ENCODE measurements around the gene GTSE1. TPM values are rescaled to one million over a fixed set of nuclear protein-coding genes. Genes with fewer than 3 reads are reported as not detected.

Gene GTSE1
- polyA plus RNA-seq, 10 donors: 6.5 to 15.4 (median 9.0) TPM

DNA sequence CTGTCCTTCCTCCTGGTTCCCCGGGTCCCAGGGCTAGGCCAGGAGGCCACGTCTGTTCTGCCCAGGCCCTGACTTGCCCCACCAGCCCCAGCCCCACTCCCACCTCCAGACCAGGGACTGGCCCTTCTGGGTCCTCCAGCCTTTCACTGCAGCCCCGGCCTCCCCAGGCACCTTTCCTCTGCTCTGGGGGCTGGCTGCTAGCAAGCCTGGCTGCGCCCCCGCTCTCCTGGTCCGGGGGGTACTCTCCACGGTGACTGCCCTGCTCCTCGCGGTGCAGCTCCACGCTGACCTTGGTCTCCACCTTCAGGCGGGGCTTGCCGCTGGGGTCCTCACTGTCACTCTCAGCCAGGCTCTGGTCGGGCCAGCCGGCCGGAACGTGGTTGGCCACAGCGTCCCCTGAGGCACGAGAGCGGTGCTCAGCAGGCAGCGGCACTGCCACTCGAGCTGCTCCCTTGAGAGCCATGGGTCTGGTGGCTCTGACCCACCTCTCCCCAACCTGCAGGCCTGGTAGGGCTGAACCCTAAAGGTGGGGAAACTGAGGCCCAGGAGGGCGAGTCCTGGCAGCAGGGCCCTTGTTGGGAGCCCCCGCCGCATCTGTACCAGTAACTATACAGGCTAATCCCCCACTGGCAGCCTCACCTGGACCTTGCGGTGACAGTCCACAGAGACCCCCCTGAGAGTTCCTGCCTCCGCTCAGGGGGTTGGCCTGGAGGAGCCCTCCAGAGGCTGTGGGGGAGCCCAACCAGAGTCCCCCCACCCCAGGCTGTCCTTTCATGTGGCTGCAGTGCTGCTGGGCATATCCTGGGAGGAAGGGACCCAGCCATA lies 67.9 kb downstream of the GTSE1 start:
- no peak for DNase-seq

DNA sequence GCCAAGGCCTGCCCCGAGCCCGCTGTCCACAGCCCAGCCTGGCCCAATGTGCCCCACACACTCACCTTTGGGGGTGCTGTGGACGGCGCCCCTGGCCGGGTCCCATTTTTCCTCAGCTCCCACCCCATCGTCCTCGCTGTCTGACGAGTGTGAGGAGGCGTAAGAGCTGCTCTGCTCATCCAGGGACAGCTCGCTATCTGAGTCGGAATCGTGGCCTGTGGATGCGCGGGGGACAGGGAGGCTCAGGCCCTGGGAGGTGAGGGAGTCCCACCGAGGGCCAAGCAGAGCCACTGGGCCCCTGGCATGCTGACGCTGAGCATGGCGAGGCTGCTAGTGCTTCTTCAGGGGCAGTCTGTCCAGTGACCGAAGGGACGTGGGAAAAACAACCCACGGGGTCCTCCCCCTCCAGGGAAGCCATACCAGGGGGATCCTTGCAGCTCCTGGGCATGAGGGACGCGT lies 68.5 kb downstream of the GTSE1 start:
- no peak for DNase-seq

DNA sequence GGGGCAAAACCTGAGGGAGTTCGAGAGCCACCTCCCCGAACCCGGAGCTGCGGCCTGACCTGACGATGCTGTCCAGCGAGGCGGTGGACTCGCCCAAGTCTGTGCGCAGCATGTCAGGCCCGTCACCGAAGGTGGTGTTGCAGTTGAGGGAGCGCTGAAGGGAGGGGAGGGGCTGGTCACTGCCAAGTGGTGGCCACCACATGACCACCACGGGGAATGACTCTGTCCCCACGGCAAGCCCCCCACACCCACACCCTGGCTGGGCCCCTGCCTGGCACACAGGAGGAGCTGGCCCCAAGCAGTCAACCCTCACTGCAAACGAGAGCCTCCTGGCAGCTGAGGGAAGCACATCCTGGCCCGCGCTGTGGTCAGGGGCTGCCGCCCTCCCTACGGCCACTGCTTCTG lies 69.7 kb downstream of the GTSE1 start:
- DNase-seq: no peak

DNA sequence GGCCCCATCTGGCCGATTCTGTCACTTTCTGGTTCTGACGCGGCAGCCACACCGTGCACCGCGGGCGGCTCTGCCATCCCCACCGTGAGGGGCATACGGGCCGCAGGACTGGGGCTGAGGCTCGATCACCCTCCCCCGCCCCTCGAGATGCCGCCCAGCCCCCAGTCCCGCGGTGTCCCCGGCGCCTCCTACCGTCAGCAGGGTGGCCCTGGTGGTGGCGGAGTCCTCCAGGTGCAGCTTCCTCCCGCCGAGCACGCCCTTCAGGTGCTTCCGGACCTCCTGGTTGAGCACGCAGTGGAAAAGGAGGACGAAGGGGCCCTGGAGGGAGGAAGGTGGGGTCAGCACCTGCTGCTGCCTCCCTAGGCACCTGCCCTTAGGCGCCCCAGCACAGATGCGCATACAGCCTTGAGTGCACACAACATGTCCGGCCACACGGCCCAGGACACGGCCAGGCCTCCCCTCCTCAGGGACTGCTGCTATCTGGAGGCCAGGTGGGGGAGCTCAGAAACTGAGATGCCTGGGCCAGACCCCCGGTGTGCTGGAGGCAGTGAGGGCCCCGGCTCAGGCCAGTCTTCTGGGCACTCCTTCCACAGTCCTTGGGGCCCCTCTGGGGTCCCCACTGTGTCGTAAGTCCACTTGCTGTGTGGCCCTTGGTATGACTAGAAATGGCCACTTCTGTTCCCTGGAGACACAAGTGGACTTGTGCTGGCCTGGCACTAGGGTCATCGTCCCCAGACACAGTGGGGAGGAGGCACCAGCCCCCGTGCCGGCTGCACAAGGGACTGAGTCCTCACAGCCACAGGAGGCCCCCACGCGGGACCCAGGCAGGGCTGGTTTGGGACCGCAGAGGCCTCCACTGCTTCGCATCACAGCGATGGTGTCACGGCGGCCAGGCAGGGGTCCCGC lies 70.4 kb downstream of the GTSE1 start:
- DNase-seq: no peak

DNA sequence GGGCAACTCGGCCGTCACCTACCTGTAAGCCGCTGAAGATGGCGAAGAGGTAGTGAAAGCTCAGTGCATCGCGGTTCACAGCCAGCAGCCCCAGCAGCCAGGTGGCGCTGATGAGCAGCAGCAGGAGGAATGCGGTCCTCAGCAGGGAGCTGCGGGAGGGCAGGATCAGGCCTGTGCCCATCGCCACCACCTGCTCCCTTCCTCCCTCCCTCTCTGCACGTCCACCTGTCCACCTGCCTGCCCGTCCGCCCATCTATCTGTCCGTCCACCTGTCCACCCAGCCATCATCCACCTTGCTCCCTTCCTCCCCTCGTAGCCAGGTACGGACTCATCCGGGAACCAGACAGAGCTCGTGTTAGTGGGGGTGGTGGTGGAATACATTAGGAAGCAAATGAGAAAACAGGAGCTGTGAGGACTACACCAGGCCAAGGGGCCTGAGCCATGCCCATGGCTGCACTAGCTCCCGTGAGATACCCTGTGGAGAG lies 71.1 kb downstream of the GTSE1 start:
- peak in 2 of 3 donors; percentile 36 to 52 for DNase-seq

DNA sequence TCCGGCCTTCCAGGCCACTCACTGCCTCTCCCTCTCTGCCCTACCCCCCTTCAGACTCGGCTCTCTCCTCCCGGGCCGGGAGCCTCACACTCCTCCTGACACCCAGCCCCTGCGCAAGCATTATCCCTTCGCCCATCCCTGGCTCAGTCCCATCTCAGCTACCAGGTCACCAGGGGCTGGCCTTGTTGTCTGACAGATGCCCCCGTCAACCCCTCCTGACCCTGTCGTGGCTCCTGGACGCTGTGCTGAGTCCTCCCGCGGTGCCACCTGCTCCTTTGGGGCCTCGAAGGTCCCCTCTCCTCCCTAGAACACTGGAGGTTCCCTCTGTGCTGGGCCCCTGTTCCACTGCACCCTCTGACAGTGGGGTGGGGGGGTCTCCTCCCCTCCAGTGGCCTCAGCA lies 71.8 kb downstream of the GTSE1 start:
- no peak for DNase-seq

DNA sequence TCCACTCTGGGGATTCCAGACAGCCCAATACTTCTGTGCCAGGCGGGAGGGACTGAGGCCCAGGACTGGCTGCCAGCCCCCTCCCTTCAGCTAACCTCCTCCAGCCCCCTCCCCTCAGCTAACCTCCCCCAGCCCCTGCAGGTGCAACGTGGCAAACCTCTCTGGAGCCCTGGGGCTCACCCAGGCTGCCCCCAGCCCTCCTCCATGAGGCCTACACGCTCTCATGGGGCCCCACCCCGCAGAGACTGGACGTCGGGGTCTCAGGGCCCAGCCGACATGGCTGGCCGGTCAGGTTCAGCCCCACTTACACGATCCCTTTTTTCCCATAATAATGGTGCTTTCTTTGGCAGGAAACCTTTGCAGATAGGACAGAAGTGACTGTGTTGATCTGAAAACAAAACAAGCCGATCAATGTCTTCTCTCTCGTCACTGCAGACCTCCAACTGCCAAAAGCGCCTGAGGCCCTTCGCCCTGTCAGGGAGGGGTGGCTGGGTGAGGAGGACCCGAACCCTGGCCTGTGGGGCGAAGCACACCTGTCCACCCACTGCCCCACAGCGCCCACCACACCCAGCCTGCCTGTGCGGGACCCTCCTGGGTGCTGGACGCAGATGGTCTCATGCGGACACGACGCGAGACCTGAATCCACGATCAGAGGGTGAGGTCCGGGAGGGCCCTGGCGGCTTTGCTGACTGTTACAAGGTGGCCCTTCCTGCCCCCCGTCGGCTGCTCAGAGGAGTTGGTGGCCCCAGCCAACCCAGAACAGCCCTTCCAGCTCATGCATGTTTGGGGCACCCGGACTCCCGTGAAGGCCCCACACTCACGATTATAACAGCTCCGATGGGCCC lies 72.4 kb downstream of the GTSE1 start:
- DNase-seq: no peak

DNA sequence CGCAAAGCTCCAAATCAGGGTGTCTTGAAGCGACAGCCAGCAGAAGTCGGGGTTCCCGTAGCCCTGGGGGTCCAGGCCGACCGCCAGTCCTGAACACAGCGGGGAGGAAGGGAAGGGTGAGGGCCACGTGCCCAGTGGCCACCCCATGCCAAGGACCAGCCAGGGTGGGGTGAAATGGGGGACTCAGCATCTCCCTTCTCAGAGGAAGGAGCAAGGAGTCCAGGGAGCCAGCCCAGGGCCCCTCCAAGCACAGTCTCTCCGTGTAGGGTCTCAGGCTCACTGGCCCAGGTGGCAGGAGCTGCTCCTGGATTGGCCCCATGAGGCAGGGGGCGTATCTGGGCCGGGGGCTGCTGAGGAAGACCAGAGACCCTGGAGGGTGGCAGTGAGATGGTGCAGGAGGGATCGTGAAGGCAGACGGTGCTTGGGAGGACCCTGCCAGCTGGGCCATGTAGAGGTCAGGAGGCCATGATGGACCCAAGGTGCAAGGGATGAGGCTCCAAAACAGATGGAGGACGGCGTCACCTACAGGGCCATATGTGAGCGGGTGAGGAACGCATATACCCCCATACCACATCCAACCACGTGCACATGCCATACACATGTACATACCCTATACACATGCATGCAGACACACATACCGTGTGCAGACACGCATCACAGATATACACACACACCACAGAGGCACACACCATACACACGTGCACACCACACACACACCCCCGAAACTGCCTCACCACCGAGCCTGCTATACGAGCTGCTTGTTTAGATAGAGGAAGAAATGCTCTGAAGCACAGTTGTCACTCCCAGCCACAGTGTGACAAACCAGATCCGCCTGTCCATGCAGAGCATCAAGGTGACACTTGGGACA lies 73.3 kb downstream of the GTSE1 start:
- DNase-seq: no peak

DNA sequence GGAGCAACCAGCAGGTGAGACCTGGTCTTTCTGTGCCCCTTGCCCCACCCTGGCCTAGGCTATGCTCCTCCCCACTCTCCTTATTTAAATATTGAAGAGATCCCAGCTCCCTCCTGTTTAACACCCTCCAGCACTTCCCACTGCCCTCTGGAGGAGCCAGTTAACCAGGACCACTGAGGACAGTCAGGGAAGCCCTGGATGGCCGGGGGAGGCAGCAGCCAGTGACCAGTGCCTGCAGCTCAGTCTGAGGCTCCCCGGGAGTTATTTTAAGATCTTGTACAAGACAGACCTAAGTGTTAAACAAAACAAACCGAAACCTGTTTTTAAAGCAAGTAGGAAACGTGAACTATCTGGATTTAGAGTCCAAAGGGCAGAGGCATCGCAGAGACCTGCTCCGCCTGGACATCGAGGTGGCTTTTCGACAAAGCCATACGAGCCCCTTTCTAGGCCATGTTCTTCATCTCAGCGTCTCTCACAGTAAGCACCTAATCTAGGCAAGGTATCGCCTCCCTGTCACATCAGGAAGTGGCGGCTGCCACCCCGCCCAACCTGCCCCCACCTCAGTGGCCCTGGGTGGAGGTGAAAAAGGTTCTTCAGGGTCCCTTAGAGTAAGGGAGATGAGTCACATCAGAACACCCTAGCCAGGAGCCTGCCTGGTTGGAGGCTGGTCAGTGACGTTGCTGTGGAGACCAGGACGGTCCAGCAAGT lies 74.1 kb downstream of the GTSE1 start:
- no peak for DNase-seq

DNA sequence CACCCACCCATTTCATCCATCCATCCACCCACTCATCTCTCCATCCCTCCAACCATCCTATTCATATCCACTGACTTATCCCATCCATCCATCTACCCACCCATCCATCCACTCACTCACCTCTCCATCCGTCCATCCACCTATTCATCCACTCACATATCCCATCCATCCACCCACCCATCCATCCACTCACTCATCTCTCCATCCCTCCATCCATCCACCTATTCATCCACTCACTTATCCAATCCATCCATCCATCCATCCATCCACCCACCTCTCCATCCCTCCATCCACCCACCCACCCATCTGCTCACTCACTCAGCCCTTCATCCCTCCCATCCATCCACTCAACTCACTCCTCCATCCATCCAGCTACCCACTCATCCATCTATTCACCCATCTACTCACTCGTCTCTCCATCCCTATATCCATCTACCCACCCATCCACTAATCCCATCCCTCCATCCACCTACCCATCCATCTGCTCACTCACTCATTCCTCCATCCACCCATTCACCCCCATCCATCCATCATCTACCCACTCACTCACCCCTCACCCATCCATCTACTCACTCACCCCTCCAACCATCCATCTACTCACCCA lies 75.1 kb downstream of the GTSE1 start:
- no peak for DNase-seq

DNA sequence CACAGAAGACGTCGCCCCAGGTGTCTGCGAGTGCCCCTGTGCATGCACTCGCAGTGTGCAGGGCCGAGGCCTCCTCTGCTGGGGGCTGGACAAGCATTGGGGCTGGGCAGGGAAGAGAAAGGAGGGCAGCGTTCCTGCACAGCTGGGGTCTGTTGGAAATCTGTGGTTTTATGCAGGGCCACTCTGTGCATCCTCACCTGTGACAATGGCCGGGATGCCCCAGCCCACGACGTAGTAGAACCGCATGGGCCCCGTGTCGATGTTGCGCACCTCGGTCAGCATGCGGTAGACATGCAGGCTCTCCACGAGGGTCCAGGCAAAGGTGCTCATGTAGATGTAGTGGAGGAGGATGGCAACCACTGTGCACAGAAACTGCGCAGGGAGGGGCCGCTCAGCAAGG lies 76.0 kb downstream of the GTSE1 start:
- DNase-seq: no peak

DNA sequence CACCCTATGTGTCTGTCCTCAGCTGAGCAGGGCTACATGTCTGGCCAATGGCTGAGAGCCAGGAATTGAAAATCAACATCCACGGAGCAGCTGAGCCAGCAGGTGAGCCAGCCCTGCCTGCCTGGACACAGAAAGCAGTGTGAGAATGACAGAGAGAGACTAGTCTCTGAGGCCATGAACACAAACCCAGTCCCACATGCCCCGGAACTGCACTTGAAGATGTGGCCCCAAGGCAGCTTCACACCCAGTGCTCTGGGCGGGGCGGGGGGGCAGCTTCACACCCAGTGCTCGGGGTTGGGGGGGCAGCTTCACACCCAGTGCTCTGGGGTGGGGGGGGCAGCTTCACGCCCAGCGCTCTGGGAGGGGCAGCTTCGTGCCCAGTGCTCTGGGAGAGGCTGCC lies 76.5 kb downstream of the GTSE1 start:
- no peak for DNase-seq

DNA sequence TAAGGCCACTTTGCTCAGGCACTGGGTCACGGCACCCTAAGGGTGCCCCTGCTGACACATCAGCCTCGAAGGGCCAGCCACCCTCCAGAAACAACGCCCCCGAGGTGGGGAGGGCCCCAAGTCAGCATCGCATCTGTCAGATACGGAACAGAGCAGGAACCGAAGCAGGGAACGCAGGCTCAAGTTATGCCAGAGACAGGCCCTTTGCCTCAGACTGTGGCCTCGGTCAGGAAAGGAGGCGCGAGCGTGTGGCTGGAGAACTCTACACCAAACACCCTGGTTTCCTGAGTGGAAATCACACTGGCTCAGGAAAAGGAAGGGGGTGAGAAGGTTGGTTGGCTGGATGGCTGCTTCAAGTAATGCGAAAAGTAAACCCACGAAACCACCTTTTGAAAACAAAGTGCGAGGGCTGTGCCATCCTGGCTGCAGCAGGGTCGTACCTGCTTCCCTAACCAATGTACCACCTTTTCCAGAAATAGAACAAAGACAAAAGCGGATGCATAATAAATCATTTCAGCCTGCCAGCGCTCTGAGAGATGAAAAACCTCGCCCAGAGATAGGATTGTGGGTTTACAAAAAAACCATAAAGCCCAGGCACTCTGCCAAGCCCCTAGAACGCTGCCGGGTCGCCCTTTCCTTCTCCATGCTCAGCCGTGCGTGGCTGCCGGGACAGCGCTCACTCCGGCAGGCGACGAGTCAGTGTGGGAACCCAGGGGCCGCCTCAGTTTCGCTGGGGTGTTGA lies 77.4 kb downstream of the GTSE1 start:
- no peak for DNase-seq

DNA sequence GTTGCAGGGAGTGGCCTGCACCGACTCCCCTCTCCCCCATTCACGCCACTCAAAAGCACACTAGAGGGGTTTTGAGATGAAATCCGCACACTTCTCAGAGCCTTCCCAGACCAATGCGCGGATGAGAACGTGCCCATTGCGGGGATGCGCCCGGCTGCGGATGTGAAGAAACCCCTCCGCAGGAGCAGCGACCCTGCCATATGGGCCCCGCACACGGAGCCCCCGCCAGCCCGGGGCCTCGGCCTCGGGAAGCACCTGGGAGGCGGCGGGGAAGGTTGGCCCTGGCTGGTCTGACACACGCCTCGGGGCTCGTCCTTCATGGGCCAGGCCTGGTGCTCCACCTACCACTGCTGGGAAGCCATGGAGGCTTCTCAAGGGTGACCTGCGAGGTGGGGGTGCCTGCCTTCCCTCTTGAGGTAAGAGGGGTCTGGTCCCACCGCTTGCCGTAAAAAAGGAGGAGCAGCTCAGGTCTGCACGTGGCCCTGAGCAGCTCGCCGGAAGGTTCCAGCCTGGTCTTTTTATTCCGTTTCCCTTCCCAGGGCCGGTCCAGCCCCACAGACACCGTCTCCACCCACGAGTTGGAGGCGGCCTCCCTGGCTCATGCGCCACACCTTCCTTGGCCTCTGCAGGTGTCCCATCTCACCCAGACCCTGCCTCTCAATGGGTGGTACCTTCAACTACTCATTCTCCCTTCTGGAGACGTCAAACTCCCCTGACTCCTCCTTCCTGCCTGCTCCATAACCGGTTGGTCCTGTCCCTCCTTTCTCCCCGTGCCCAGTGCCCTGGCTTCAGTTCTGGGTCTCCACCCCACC lies 78.2 kb downstream of the GTSE1 start:
- no peak for DNase-seq

DNA sequence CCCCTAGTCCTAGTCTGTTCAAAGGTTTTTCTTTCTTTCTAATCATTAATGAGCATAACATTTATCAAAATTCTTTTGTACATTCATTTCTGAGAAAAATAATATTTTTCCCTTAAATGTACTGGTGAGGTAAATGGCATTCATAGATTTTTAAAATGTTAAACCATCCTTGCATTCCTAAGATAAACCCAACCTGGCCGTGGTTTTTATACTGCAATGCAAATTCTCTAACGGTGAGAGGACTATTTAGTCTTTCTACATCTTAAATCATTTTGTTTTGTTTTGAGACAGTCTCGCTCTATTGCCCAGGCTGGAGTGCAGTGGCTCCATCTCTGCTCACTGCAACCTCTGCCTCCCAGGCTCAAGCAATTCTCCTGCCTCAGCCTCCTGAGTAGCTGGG lies 79.4 kb downstream of the GTSE1 start:
- DNase-seq: no peak

DNA sequence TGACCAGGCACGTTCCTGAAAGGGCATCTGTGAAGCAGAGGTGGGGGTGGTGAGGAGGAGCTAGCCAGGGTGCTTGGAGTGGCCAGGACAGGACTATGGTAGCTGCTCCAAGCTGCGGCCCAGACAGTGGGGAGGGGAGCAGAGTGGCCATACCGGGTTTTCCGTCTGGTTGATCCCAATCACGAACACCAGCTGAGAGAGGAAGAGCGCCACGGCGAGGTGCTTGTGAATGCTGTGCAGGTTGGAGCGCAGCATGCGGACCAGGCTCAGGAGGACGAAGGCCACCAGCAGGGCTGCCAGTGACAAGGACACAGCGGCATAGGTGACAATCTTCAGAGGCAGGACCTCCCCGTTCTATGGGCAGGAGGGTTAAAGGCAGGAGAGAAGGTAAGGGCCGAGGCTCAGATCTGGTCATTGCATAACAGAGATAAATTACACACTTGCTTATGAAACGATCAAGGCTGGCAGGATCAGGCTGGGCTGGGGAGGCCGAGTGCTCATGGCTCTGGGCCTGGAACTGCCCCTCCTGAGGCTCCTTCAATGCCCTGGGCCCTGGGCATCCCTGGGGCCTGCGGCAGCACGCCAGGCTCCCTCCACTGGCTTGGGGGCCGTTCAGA lies 80.3 kb downstream of the GTSE1 start:
- no peak for DNase-seq
